HepG2 (cell line): ENCODE results near the gene TSHZ2.

Experiments
- JUN ChIP-seq: sonication (generic); formaldehyde crosslinking; IDR thresholded peaks from 2 replicates; pipeline ENCODE4 v1.4.0; 2020; ENCODE audit warnings: mild to moderate bottlenecking, missing genetic modification reagents
- THRA ChIP-seq: sonication (generic); formaldehyde crosslinking; IDR thresholded peaks from 2 replicates; pipeline ENCODE4 v1.4.0; 2020; ENCODE audit warnings: missing genetic modification reagents, borderline replicate concordance
- TOPORS ChIP-seq: sonication (generic); formaldehyde crosslinking; IDR thresholded peaks from 2 replicates; pipeline ENCODE4 v1.8.0; 2023; ENCODE audit warnings: mild to moderate bottlenecking, missing genetic modification reagents

GRCh38 chr20:53279735-53280134 lies 307.6 kb downstream of the TSHZ2 start:
- TF ChIP-seq TOPORS (CRISPR knock-in tag) (no peak), JUN (CRISPR knock-in tag) (no peak), THRA (no peak)
